HG03196 (cell line): ENCODE results near the gene NRL.
A peak's percentile ranks its signal among the peaks of the same experiment; 100 is the strongest.

Source experiments
- ATAC-seq: cut with Tn5 transposase; IDR thresholded peaks from one replicate; pipeline ENCODE4 v1.9.1; 2021; ENCODE audit not compliant: unreplicated experiment

Gene NRL

GRCh38 chr14:24114532-24115421 is at the start of gene NRL, which contains the start of gene DCAF11:
TSS of gene NRL (minus strand) at chr14:24114949. CDS start at chr14:24082848, 32,101 bp downstream.
TSS of gene DCAF11 (plus strand) at chr14:24114777. CDS start at chr14:24115595, 818 bp downstream.
- peak; percentile 80 for ATAC-seq

GRCh38 chr14:24162093-24162492 is 47.3 kb upstream of the NRL start:
- ATAC-seq: no peak

GRCh38 chr14:24160850-24161804 is 46.4 kb upstream of the NRL start, which contains the start of gene IRF9:
TSS of gene IRF9 (plus strand) at chr14:24161265. CDS start at chr14:24162145, 880 bp downstream.
- ATAC-seq: peak; percentile 74

- peak; percentile 8 for ATAC-seq
Measured at GRCh38 chr14:24160499-24160849, 45.7 kb upstream of the NRL start.

- peak; percentile 6 for ATAC-seq
Measured at GRCh38 chr14:24159777-24160498, 45.2 kb upstream of the NRL start.

GRCh38 chr14:24157331-24157730 is 42.6 kb upstream of the NRL start:
- ATAC-seq: no peak

GRCh38 chr14:24156840-24157239 is 42.1 kb upstream of the NRL start:
- no peak for ATAC-seq

GRCh38 chr14:24155100-24155499 is 40.4 kb upstream of the NRL start:
- no peak for ATAC-seq

GRCh38 chr14:24151404-24152080 is 36.8 kb upstream of the NRL start:
- ATAC-seq: no peak

- no peak for ATAC-seq
Measured at GRCh38 chr14:24150993-24151392, 36.2 kb upstream of the NRL start.

GRCh38 chr14:24150567-24150966 is 35.8 kb upstream of the NRL start:
- no peak for ATAC-seq

- no peak for ATAC-seq
Measured at GRCh38 chr14:24150061-24150460, 35.3 kb upstream of the NRL start.

GRCh38 chr14:24149302-24149969 is 34.7 kb upstream of the NRL start:
- ATAC-seq: no peak

GRCh38 chr14:24147761-24148428 is 33.1 kb upstream of the NRL start:
- no peak for ATAC-seq

- peak; percentile 73 for ATAC-seq
Measured at GRCh38 chr14:24146978-24147760, 32.4 kb upstream of the NRL start, which contains the start of gene RNF31. TSS of gene RNF31 (plus strand) at chr14:24147498. CDS start at chr14:24147699, 201 bp downstream.

GRCh38 chr14:24146453-24146977 is 31.8 kb upstream of the NRL start, which contains the start of gene PSME2:
TSS of gene PSME2 (minus strand) at chr14:24146610. CDS start at chr14:24146581, 29 bp downstream.
- ATAC-seq: peak; percentile 64

- no peak for ATAC-seq
Measured at GRCh38 chr14:24145690-24146452, 31.1 kb upstream of the NRL start.
